Astrocyte (in vitro differentiated cells and primary cell): ENCODE data around the gene UBE2K.

Experiments used
- CTCF ChIP-seq: IDR thresholded peaks from 2 replicates; pipeline ENCODE4 v1.5.1; 2011; ENCODE audit warnings: low read depth, mild to moderate bottlenecking, inconsistent platforms, low read length, moderate library complexity; ENCODE audit not compliant: insufficient read depth
- EZH2 ChIP-seq: IDR thresholded peaks from 2 replicates; pipeline ENCODE4 v1.6.1; 2012; ENCODE audit warnings: mild to moderate bottlenecking, low read length, inconsistent platforms; ENCODE audit not compliant: insufficient read depth

DNA sequence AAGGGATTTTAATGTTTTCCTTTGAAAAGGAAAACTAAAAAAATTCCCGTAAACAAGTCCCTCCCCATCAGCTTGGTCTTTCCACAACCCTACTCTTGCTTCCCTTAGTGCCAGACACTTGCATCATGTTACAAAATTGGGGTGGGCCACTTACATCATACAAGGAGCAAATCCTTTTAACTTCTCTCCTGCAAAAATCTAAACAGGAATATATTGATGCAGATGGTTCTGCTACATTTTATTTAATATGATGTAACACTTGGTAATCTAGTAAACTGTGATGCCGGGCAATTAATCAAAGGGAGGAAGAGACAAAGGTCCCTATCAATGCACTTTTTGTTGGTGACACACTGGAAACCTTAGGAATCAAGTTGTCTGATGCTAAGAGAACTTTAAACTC is 125.3 kb downstream of the UBE2K start:
- TF ChIP-seq CTCF (no peak), EZH2 (no peak)
